ENCODE data around the gene LIPC.

The LIPC gene

GRCh38 chr15:58431221-58432149 is at the start of gene LIPC:
Gene LIPC (plus strand): TSS chr15:58431991. CDS start chr15:58432033, 42 bp downstream.
- Histone ChIP-seq H3K4me3 (ENCODE audit: low read depth, low read length) (no peak within 1 kb of the TSS), H3K4me1 (ENCODE audit: control insufficient read depth, insufficient read depth, low read length, unreplicated experiment) (peaks cover 11% of the 10 kb centered on the region), H2AFZ (ENCODE audit: low read length, unreplicated experiment) (no peak within 1 kb of the TSS), H3K27ac (ENCODE audit: low read depth, low read length) (no peak within 1 kb of the TSS), H3K27me3 (ENCODE audit: insufficient read depth, low read length) (no peaks in the 10 kb centered on the region), H3K79me2 (ENCODE audit: control insufficient read depth, insufficient read depth, low read length, unreplicated experiment) (no peaks in the 10 kb centered on the region), H3K36me3 (ENCODE audit: insufficient read depth, low read length) (no peaks in the 10 kb centered on the region)

GRCh38 chr15:58383876-58384275 is 47.9 kb upstream of the LIPC start:
- Histone ChIP-seq H3K4me1 (ENCODE audit: control insufficient read depth, insufficient read depth, low read length, unreplicated experiment) (peaks cover 18% of the 10 kb centered on the region), H3K79me2 (ENCODE audit: control insufficient read depth, insufficient read depth, low read length, unreplicated experiment) (no peaks in the 10 kb centered on the region), H3K4me3 (ENCODE audit: low read depth, low read length) (no peak overlapping the region), H2AFZ (ENCODE audit: low read length, unreplicated experiment) (no peak overlapping the region), H3K36me3 (ENCODE audit: insufficient read depth, low read length) (no peaks in the 10 kb centered on the region), H3K27ac (ENCODE audit: low read depth, low read length) (no peak overlapping the region), H3K27me3 (ENCODE audit: insufficient read depth, low read length) (no peaks in the 10 kb centered on the region)

DNA sequence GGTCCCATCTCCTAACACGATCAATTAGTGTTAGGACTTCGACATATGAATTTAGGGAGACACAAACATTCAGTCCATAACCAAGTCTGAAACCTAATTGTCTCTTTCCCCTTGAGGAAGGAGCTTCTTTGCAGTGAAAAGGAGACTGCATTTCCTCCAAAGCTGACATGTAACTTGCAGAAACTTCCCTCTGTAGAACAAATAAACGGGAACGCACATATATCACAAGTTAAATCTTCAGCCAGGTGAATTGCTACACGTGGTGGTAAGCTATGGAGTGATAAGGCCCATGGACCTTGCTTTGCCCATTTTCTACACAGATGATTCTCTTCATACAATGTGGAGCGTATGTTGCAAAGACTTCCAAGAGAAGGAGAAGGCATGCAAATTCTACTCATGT is 47.1 kb upstream of the LIPC start:
- H3K36me3 ChIP-seq (ENCODE audit: insufficient read depth, low read length), result no peaks in the 10 kb centered on the region
- peaks cover 21% of the 10 kb centered on the region for H3K4me1 ChIP-seq (ENCODE audit: control insufficient read depth, insufficient read depth, low read length, unreplicated experiment)
- H2AFZ ChIP-seq (ENCODE audit: low read length, unreplicated experiment), result no peak overlapping the region
- no peaks in the 10 kb centered on the region for H3K79me2 ChIP-seq (ENCODE audit: control insufficient read depth, insufficient read depth, low read length, unreplicated experiment)
- no peak overlapping the region for H3K4me3 ChIP-seq (ENCODE audit: low read depth, low read length)
- no peaks in the 10 kb centered on the region for H3K27me3 ChIP-seq (ENCODE audit: insufficient read depth, low read length)
- H3K27ac ChIP-seq (ENCODE audit: low read depth, low read length), result no peak overlapping the region

DNA sequence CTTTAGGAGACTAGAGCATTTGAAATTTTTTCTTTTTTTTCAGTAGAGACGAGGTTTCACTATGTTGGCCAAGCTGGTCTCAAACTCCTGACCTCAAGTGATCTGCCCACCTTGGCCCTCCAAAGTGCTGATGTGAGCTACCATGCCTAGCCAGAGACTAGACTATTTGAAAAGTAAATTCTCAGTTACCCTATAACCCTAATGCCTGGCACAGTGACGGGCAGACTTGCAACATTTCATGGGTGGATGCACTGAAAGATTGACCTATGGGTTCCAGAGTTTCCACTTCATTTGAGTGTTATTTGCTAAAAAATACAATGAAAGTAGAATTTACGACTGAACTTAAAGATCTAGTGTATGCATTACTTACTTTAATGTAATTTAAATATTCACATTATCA is 45.7 kb upstream of the LIPC start:
- Histone ChIP-seq H3K4me1 (ENCODE audit: control insufficient read depth, insufficient read depth, low read length, unreplicated experiment) (peaks cover 22% of the 10 kb centered on the region), H3K36me3 (ENCODE audit: insufficient read depth, low read length) (no peaks in the 10 kb centered on the region), H3K79me2 (ENCODE audit: control insufficient read depth, insufficient read depth, low read length, unreplicated experiment) (no peaks in the 10 kb centered on the region), H3K27me3 (ENCODE audit: insufficient read depth, low read length) (no peaks in the 10 kb centered on the region), H2AFZ (ENCODE audit: low read length, unreplicated experiment) (no peak overlapping the region), H3K27ac (ENCODE audit: low read depth, low read length) (no peak overlapping the region), H3K4me3 (ENCODE audit: low read depth, low read length) (no peak overlapping the region)

DNA sequence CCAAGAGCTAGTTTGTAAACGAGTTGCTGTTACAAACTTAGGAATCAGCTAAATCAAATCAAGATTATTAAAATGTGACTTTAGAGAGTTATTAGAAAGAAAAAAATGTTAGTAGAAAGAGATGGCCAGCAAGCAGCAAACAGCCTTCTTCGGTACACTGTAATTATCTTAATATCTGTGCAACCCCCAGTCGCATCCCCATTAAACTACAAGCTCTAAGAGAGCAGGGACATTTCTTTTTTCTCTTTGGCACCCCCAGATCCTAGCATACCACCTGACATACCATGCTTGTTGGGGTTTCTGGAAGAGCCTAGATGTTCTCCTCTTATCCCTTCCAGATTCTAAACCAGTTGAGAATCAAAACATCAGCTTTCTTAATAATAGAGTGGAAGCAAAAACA is 45.1 kb upstream of the LIPC start:
- Histone ChIP-seq H3K4me3 (ENCODE audit: low read depth, low read length) (peak overlapping the region; percentile 43; the same call in 1 of the 2 replicates), H3K4me1 (ENCODE audit: control insufficient read depth, insufficient read depth, low read length, unreplicated experiment) (peaks cover 20% of the 10 kb centered on the region), H3K79me2 (ENCODE audit: control insufficient read depth, insufficient read depth, low read length, unreplicated experiment) (no peaks in the 10 kb centered on the region), H3K27me3 (ENCODE audit: insufficient read depth, low read length) (no peaks in the 10 kb centered on the region), H3K27ac (ENCODE audit: low read depth, low read length) (peak overlapping the region; percentile 46; the same call in 1 of the 2 replicates), H3K36me3 (ENCODE audit: insufficient read depth, low read length) (no peaks in the 10 kb centered on the region), H2AFZ (ENCODE audit: low read length, unreplicated experiment) (peak overlapping the region; percentile 85)

- H3K79me2 ChIP-seq (ENCODE audit: control insufficient read depth, insufficient read depth, low read length, unreplicated experiment), result no peaks in the 10 kb centered on the region
- H3K4me1 ChIP-seq (ENCODE audit: control insufficient read depth, insufficient read depth, low read length, unreplicated experiment), result peaks cover 18% of the 10 kb centered on the region
- peak overlapping the region; percentile 46; the same call in 1 of the 2 replicates for H3K27ac ChIP-seq (ENCODE audit: low read depth, low read length)
- H3K27me3 ChIP-seq (ENCODE audit: insufficient read depth, low read length), result no peaks in the 10 kb centered on the region
- peak overlapping the region; percentile 43; the same call in 1 of the 2 replicates for H3K4me3 ChIP-seq (ENCODE audit: low read depth, low read length)
- H3K36me3 ChIP-seq (ENCODE audit: insufficient read depth, low read length), result no peaks in the 10 kb centered on the region
- peak overlapping the region; percentile 85 for H2AFZ ChIP-seq (ENCODE audit: low read length, unreplicated experiment)
Observed at GRCh38 chr15:58387130-58387529, 44.7 kb upstream of the LIPC start.

DNA sequence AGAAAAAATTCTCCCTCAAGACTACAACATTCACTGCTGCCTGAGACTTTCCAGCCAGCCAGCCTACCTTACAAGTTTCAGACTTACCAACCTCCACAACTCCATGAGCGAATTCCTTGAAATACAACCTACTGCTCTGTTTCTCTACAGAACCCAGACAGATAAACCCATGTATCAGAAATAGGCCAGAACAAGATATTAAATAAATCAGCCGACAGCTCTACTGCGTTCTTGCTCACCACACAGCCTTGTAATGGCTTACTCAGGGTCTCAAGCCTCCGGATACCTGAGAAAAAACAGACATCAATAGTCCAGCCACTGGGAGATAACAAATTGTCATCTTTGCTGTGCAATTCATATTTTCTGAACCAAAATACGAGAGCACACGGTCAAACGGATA is 43.6 kb upstream of the LIPC start:
- no peak overlapping the region for H3K27ac ChIP-seq (ENCODE audit: low read depth, low read length)
- H3K4me3 ChIP-seq (ENCODE audit: low read depth, low read length), result no peak overlapping the region
- no peaks in the 10 kb centered on the region for H3K79me2 ChIP-seq (ENCODE audit: control insufficient read depth, insufficient read depth, low read length, unreplicated experiment)
- no peaks in the 10 kb centered on the region for H3K27me3 ChIP-seq (ENCODE audit: insufficient read depth, low read length)
- H2AFZ ChIP-seq (ENCODE audit: low read length, unreplicated experiment), result no peak overlapping the region
- H3K4me1 ChIP-seq (ENCODE audit: control insufficient read depth, insufficient read depth, low read length, unreplicated experiment), result peaks cover 18% of the 10 kb centered on the region
- no peaks in the 10 kb centered on the region for H3K36me3 ChIP-seq (ENCODE audit: insufficient read depth, low read length)

- Histone ChIP-seq H3K4me1 (ENCODE audit: control insufficient read depth, insufficient read depth, low read length, unreplicated experiment) (peaks cover 18% of the 10 kb centered on the region), H3K27ac (ENCODE audit: low read depth, low read length) (no peak overlapping the region), H3K27me3 (ENCODE audit: insufficient read depth, low read length) (no peaks in the 10 kb centered on the region), H2AFZ (ENCODE audit: low read length, unreplicated experiment) (no peak overlapping the region), H3K4me3 (ENCODE audit: low read depth, low read length) (no peak overlapping the region), H3K79me2 (ENCODE audit: control insufficient read depth, insufficient read depth, low read length, unreplicated experiment) (no peaks in the 10 kb centered on the region), H3K36me3 (ENCODE audit: insufficient read depth, low read length) (no peaks in the 10 kb centered on the region)
Observed at GRCh38 chr15:58390118-58390517, 41.7 kb upstream of the LIPC start.

- peaks cover 23% of the 10 kb centered on the region for H3K4me1 ChIP-seq (ENCODE audit: control insufficient read depth, insufficient read depth, low read length, unreplicated experiment)
Observed at GRCh38 chr15:58390655-58391054, 41.1 kb upstream of the LIPC start.

GRCh38 chr15:58391088-58391487 is 40.7 kb upstream of the LIPC start:
- Histone ChIP-seq H3K27me3 (ENCODE audit: insufficient read depth, low read length) (no peaks in the 10 kb centered on the region), H2AFZ (ENCODE audit: low read length, unreplicated experiment) (no peak overlapping the region), H3K4me3 (ENCODE audit: low read depth, low read length) (no peak overlapping the region), H3K79me2 (ENCODE audit: control insufficient read depth, insufficient read depth, low read length, unreplicated experiment) (no peaks in the 10 kb centered on the region), H3K27ac (ENCODE audit: low read depth, low read length) (no peak overlapping the region), H3K4me1 (ENCODE audit: control insufficient read depth, insufficient read depth, low read length, unreplicated experiment) (peaks cover 27% of the 10 kb centered on the region), H3K36me3 (ENCODE audit: insufficient read depth, low read length) (no peaks in the 10 kb centered on the region)

More at GRCh38 chr15:58390655-58391054, 41.1 kb upstream of the LIPC start:
- H3K27me3 ChIP-seq (ENCODE audit: insufficient read depth, low read length), result no peaks in the 10 kb centered on the region
- no peak overlapping the region for H3K4me3 ChIP-seq (ENCODE audit: low read depth, low read length)
- H2AFZ ChIP-seq (ENCODE audit: low read length, unreplicated experiment), result no peak overlapping the region
- H3K36me3 ChIP-seq (ENCODE audit: insufficient read depth, low read length), result no peaks in the 10 kb centered on the region
- no peaks in the 10 kb centered on the region for H3K79me2 ChIP-seq (ENCODE audit: control insufficient read depth, insufficient read depth, low read length, unreplicated experiment)
- no peak overlapping the region for H3K27ac ChIP-seq (ENCODE audit: low read depth, low read length)

GRCh38 chr15:58392141-58392540 is 39.6 kb upstream of the LIPC start:
- Histone ChIP-seq H3K27me3 (ENCODE audit: insufficient read depth, low read length) (no peaks in the 10 kb centered on the region), H3K79me2 (ENCODE audit: control insufficient read depth, insufficient read depth, low read length, unreplicated experiment) (no peaks in the 10 kb centered on the region), H3K27ac (ENCODE audit: low read depth, low read length) (no peak overlapping the region), H3K4me3 (ENCODE audit: low read depth, low read length) (no peak overlapping the region), H2AFZ (ENCODE audit: low read length, unreplicated experiment) (no peak overlapping the region), H3K4me1 (ENCODE audit: control insufficient read depth, insufficient read depth, low read length, unreplicated experiment) (peaks cover 29% of the 10 kb centered on the region), H3K36me3 (ENCODE audit: insufficient read depth, low read length) (no peaks in the 10 kb centered on the region)

All from ACC112 (cell line).